HepG2 (cell line): ENCODE measurements around the gene PHACTR1. TPM values are rescaled to one million over a fixed set of nuclear protein-coding genes. Genes with fewer than 3 reads are reported as not detected.

ENCODE experiments used
- ATAC-seq: fragments of 200-7000 bp; cut with Tn5 transposase; 3 replicates; pipeline ENCODE4 v1.9.1; 2020; ENCODE audit warnings: mild to moderate bottlenecking, moderate library complexity
- BruUV-seq: library from RNA; stranded (reverse); fragments of 400-500 nt; replicated peaks from 2 replicates; lab custom pipeline; 2021; lab: Mats Ljungman, UMichigan
- CTCF ChIA-PET: fragments of 300-600 bp; formaldehyde crosslinking; extraction: SDS; loops from one replicate; lab custom pipeline; 2021; ENCODE audit warnings: low total read pairs, inconsistent platforms, low intra/inter-chr PET ratio; lab: Yijun Ruan, JAX
- POLR2A ChIA-PET: fragments of 350-600 bp; sonication (Branson Sonifier 250); formaldehyde crosslinking; loops from one replicate; lab custom pipeline; 2020; ENCODE audit warnings: antibody characterized with exemption, inconsistent platforms; lab: Yijun Ruan, JAX
- DNase-seq: peaks from one replicate; pipeline ENCODE4 v3.0.0-alpha.2; 2015; ENCODE audit warnings: low spot score
- FAIRE-seq: peaks from 3 replicates; lab custom pipeline; 2011; peaks lifted over from hg19 to GRCh38; lab: Jason Lieb, UNC
- H2AFZ ChIP-seq: one replicate; pipeline ENCODE4 v1.6.1; 2011; ENCODE audit warnings: low read length, inconsistent platforms
- H3K27ac ChIP-seq: fragments of 300-600 bp; 3 replicates; pipeline ENCODE4 v1.8.0; 2011; ENCODE audit warnings: mixed run types, mild to moderate bottlenecking, mixed read lengths, low read length, inconsistent platforms; ENCODE audit not compliant: insufficient read depth; ENCODE audit errors: extremely low read length
- H3K27me3 ChIP-seq, 2 experiments: fragments of 200-600 bp in 1 of 2; 2 replicates in 1 of 2; 3 replicates in 1 of 2; pipeline versions ENCODE4 v1.6.0 to v1.8.0; 2011; ENCODE audit warnings: low read length in 2 of 2, mild to moderate bottlenecking in 2 of 2, moderate library complexity in 2 of 2, inconsistent platforms in 1 of 2; ENCODE audit not compliant: insufficient read depth in 2 of 2, control insufficient read depth in 1 of 2
- H3K36me3 ChIP-seq, 2 experiments: fragments of 200-600 bp in 1 of 2; replicated peaks in 1 of 2; 2 replicates in 1 of 2; 3 replicates in 1 of 2; pipeline versions ENCODE4 v1.5.1 to v1.8.0; 2011; ENCODE audit warnings: low read length in 2 of 2, inconsistent platforms in 1 of 2; ENCODE audit not compliant: insufficient read depth in 2 of 2, control insufficient read depth in 1 of 2
- H3K4me1 ChIP-seq: 2 replicates; pipeline ENCODE4 v1.5.1; 2012; ENCODE audit warnings: low read length, inconsistent platforms; ENCODE audit not compliant: insufficient read depth
- H3K4me2 ChIP-seq: 2 replicates; pipeline ENCODE4 v1.6.0; 2011; ENCODE audit warnings: low read depth, low read length, inconsistent platforms
- H3K4me3 ChIP-seq, 3 experiments: fragments of 200-600 bp in 1 of 3; sonication (generic), shearing (Covaris generic) in 1 of 3; replicated peaks in 1 of 3; 2 replicates each; pipeline ENCODE4 v1.5.1; 2011 to 2016; ENCODE audit warnings: low read length in 3 of 3, inconsistent platforms in 2 of 3, low read depth in 2 of 3, mild to moderate bottlenecking in 2 of 3, control low read depth in 1 of 3, mixed read lengths in 1 of 3; ENCODE audit not compliant: insufficient read depth in 1 of 3
- H3K79me2 ChIP-seq: one replicate; pipeline ENCODE4 v1.6.1; 2011; ENCODE audit warnings: low read length, inconsistent platforms; ENCODE audit not compliant: insufficient read depth
- H3K9ac ChIP-seq: 2 replicates; pipeline ENCODE4 v1.6.0; 2011; ENCODE audit warnings: mild to moderate bottlenecking, low read depth, low read length, inconsistent platforms; ENCODE audit not compliant: insufficient read depth
- H3K9me3 ChIP-seq: 2 replicates; pipeline ENCODE4 v1.5.1; 2012; ENCODE audit warnings: mild to moderate bottlenecking, low read length
- H4K20me1 ChIP-seq: 2 replicates; pipeline ENCODE4 v1.6.0; 2011; ENCODE audit warnings: inconsistent platforms, mild to moderate bottlenecking, low read length, moderate library complexity; ENCODE audit not compliant: insufficient read depth
- EHMT2 ChIP-seq: fragments of 200-600 bp; sonication (generic); IDR thresholded peaks from 2 replicates; pipeline ENCODE4 v1.7.0; 2017; ENCODE audit warnings: antibody characterized with exemption, low read depth, low read length, borderline replicate concordance
- PRMT3 ChIP-seq: sonication (generic); formaldehyde crosslinking; IDR thresholded peaks from 2 replicates; pipeline ENCODE4 v1.8.1; 2022; ENCODE audit warnings: low read depth, mild to moderate bottlenecking, moderate library complexity, missing genetic modification reagents, borderline replicate concordance
- SIX1 ChIP-seq: sonication (generic); formaldehyde crosslinking; IDR thresholded peaks from 2 replicates; pipeline ENCODE4 v1.4.0; 2020; ENCODE audit warnings: missing genetic modification reagents, borderline replicate concordance
- ZNF7 ChIP-seq: IDR thresholded peaks from 2 replicates; pipeline ENCODE4 v1.6.1; 2016; ENCODE audit warnings: missing biosample characterization, missing genetic modification reagents
- WGBS: methylation state at CpG from one replicate; pipeline ENCODE4 v1.1.6; 2017; ENCODE audit warnings: low lambda C conversion rate; 5-methylcytosine and 5-hydroxymethylcytosine counted together
- in situ Hi-C: cut with HindIII; loops from 2 replicates; pipeline ENCODE4 v1.10.0; 2017; ENCODE audit warnings: low pct_unique_long_range_greater_than_20kb; ENCODE audit not compliant: extremely low pct_ligation_motif_present
- intact Hi-C: fragments of 100-400 bp; cut with micrococcal nuclease; formaldehyde crosslinking; loops from one replicate; pipeline ENCODE4 v1.10.0; 2022; ENCODE audit not compliant: unreplicated experiment
- polyA plus RNA-seq, 8 experiments: library from polyadenylated mRNA; depleted of rRNA in 3 of 8; stranded (reverse) in 7 of 8; unstranded in 1 of 8; fragments of >200 nt; fragmentation: Illumina TruSeq in 4 of 8; extraction: Trizol in 4 of 8; gene quantifications; 2 replicates each; pipeline versions ENCODE4 v1.2.1 to v1.2.3, GENCODE V29; 2011 to 2016; ENCODE audit warnings: low read depth in 4 of 8, missing spikeins in 1 of 8, mixed read lengths in 1 of 8; ENCODE audit not compliant: insufficient read depth in 1 of 8
- total RNA-seq, 5 experiments: library from RNA; depleted of rRNA; stranded (reverse); fragments of >200 nt; fragmentation: Illumina TruSeq; extraction: Trizol; gene quantifications; 2 replicates each; pipeline ENCODE4 v1.2.3, GENCODE V29; 2016; ENCODE audit warnings: low read depth in 1 of 5
- TF ChIP-seq, protein P1 (sequence below): sonication (generic); formaldehyde crosslinking; IDR thresholded peaks from 2 replicates; pipeline ENCODE4 v1.4.0; 2020; ENCODE audit warnings: missing genetic modification reagents, borderline replicate concordance

PHACTR1 gene
- total and polyA plus RNA-seq, 2 of the 13 experiments (the other 11 are each of a cell fraction or from before 2014, with no cell fraction given), result 0.09 TPM; not detected in 1

DNA sequence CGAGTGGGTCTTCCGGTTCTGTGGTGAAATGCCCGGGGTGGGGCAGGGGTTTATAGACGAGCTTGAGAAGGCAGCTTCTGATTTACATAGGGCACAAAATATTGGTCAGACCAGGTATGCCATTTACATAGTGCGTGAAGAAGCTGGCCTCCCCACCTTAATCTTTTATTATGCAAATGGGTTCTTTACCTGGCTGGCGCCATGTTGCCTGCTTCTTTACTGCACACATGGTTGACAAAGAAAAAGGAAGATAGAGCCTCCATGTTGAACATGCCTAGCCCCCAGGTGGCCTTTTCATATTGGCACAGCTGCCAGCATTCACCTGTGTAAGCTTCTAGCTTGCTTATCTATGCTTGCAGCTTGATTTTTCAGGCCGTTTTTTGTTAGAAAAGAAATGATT lies 276.2 kb downstream of the PHACTR1 start:
- ATAC-seq (no peak), DNase-seq (no peak), FAIRE-seq (no peak)
- Histone ChIP-seq H4K20me1 (no peaks in the 10 kb centered on the region), H2AFZ (no peak overlapping the region), H3K79me2 (no peaks in the 10 kb centered on the region), H3K27ac (no peak overlapping the region), H3K9me3 (no peaks in the 10 kb centered on the region), H3K9ac (no peak overlapping the region), H3K27me3 (peaks cover 1 to 7% of the 10 kb centered on the region in 2 experiments; a peak in 2 of 5 replicates), H3K4me2 (no peak overlapping the region), H3K4me3 (no peak overlapping the region), H3K36me3 (no peaks in the 10 kb centered on the region), H3K4me1 (no peaks in the 10 kb centered on the region)
- 13% methylated on average over 7 of the region's 7 CpGs for WGBS
- in situ Hi-C loops (no loop called here), intact Hi-C loops (no loop called here)
- BruUV-seq, result no TSS peak
- no peak for TF ChIP-seq PRMT3 (CRISPR knock-in tag)
- TF ChIP-seq SIX1 (CRISPR knock-in tag), result no peak
- TF ChIP-seq ZNF7 (CRISPR knock-in tag), result no peak
- no peak for TF ChIP-seq EHMT2
- TF ChIP-seq, protein P1, sequence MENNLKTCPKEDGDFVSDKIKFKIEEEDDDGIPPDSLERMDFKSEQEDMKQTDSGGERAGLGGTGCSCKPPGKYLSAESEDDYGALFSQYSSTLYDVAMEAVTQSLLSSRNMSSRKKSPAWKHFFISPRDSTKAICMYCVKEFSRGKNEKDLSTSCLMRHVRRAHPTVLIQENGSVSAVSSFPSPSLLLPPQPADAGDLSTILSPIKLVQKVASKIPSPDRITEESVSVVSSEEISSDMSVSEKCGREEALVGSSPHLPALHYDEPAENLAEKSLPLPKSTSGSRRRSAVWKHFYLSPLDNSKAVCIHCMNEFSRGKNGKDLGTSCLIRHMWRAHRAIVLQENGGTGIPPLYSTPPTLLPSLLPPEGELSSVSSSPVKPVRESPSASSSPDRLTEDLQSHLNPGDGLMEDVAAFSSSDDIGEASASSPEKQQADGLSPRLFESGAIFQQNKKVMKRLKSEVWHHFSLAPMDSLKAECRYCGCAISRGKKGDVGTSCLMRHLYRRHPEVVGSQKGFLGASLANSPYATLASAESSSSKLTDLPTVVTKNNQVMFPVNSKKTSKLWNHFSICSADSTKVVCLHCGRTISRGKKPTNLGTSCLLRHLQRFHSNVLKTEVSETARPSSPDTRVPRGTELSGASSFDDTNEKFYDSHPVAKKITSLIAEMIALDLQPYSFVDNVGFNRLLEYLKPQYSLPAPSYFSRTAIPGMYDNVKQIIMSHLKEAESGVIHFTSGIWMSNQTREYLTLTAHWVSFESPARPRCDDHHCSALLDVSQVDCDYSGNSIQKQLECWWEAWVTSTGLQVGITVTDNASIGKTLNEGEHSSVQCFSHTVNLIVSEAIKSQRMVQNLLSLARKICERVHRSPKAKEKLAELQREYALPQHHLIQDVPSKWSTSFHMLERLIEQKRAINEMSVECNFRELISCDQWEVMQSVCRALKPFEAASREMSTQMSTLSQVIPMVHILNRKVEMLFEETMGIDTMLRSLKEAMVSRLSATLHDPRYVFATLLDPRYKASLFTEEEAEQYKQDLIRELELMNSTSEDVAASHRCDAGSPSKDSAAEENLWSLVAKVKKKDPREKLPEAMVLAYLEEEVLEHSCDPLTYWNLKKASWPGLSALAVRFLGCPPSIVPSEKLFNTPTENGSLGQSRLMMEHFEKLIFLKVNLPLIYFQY (CRISPR knock-in tag), result no peak
- ChIA-PET CTCF (no interaction called here), POLR2A (no interaction called here)
